NCI-H146 treated with DMSO at 0.1 percent for 48 hours (cell line): ENCODE results near the gene MYL6.
"Not testable (repeated sequence)": the region's sequence is repeated elsewhere in the genome, so short reads cannot be mapped to it uniquely, and the experiment has no call there.

Source experiments
- DNase-seq: peaks from one replicate; lab custom pipeline; 2025; ENCODE audit not compliant: unreplicated experiment; lab: John Stamatoyannopoulos, UW

The MYL6 gene

GRCh38 chr12:56156464-56157200, 1.5 kb upstream of the MYL6 start:
- not testable (repeated sequence) for DNase-seq

- peak; percentile 94 for DNase-seq
Measured at GRCh38 chr12:56157201-56158028, 744 bp upstream of the MYL6 start.

- DNase-seq, result peak; percentile 53
Measured at GRCh38 chr12:56158926-56159461, 835 bp downstream of the MYL6 start.

- DNase-seq, result no peak
Measured at GRCh38 chr12:56159482-56160192, 1.5 kb downstream of the MYL6 start.

- DNase-seq, result no peak
Measured at GRCh38 chr12:56160193-56160763, 2.1 kb downstream of the MYL6 start.

GRCh38 chr12:56160894-56161689, 2.9 kb downstream of the MYL6 start:
- DNase-seq, result no peak

GRCh38 chr12:56161690-56162351, 3.7 kb downstream of the MYL6 start:
- no peak for DNase-seq

GRCh38 chr12:56162468-56163290, 4.5 kb downstream of the MYL6 start:
- DNase-seq, result no peak

GRCh38 chr12:56163533-56164344, 5.6 kb downstream of the MYL6 start:
- DNase-seq, result no peak

GRCh38 chr12:56164345-56164729, 6.2 kb downstream of the MYL6 start:
- no peak for DNase-seq

GRCh38 chr12:56165369-56165768, 7.2 kb downstream of the MYL6 start:
- DNase-seq, result no peak

GRCh38 chr12:56169229-56169759, 11.1 kb downstream of the MYL6 start:
- no peak for DNase-seq

- no peak for DNase-seq
Measured at GRCh38 chr12:56172839-56173238, 14.7 kb downstream of the MYL6 start.

- no peak for DNase-seq
Measured at GRCh38 chr12:56178347-56178746, 20.2 kb downstream of the MYL6 start.

GRCh38 chr12:56186957-56187356, 28.8 kb downstream of the MYL6 start:
- no peak for DNase-seq

- no peak for DNase-seq
Measured at GRCh38 chr12:56188131-56188777, 30.1 kb downstream of the MYL6 start.

GRCh38 chr12:56188778-56189098, 30.6 kb downstream of the MYL6 start:
- peak; percentile 69 for DNase-seq
